Stimulated activated naive B cell treated with anti-CD40 and anti-IgM and Interleukin-4, amounts not matched to agents 10 μg/mL and 1 μg/mL and 100 μg/mL, for 72 hours (primary cell): ENCODE results near the gene CATSPERB.

Source experiments
- ATAC-seq, 2 donors: fragments of 150-1000 bp; cut with Tn5 transposase; replicated peaks; 2 replicates each; pipeline ENCODE4 v1.10.0; 2021; ENCODE audit warnings: moderate library complexity in 1 of 2
- DNase-seq: peaks from one replicate; pipeline ENCODE4 v3.0.0; 2021
- H3K27ac Mint-ChIP-seq: one replicate; pipeline ENCODE4 v1.8.0; 2022; ENCODE audit warnings: mild to moderate bottlenecking, mixed read lengths
- H3K27me3 Mint-ChIP-seq, 2 donors: one replicate each; pipeline ENCODE4 v1.8.0; 2022; ENCODE audit warnings: mixed read lengths in 2 of 2
- H3K36me3 Mint-ChIP-seq, 2 donors: one replicate each; pipeline ENCODE4 v1.8.0; 2022; ENCODE audit warnings: mixed read lengths in 2 of 2, mild to moderate bottlenecking in 1 of 2
- H3K4me1 Mint-ChIP-seq, 2 donors: one replicate each; pipeline ENCODE4 v1.8.0; 2022; ENCODE audit warnings: mixed read lengths in 2 of 2, mild to moderate bottlenecking in 1 of 2
- H3K4me3 Mint-ChIP-seq, 2 donors: one replicate each; pipeline ENCODE4 v1.8.0; 2022; ENCODE audit warnings: mild to moderate bottlenecking in 2 of 2, mixed read lengths in 2 of 2, moderate library complexity in 1 of 2
- H3K9me3 Mint-ChIP-seq, 2 donors: one replicate each; pipeline ENCODE4 v1.8.0; 2022; ENCODE audit warnings: mixed read lengths in 2 of 2, mild to moderate bottlenecking in 1 of 2

CATSPERB gene, protein sequence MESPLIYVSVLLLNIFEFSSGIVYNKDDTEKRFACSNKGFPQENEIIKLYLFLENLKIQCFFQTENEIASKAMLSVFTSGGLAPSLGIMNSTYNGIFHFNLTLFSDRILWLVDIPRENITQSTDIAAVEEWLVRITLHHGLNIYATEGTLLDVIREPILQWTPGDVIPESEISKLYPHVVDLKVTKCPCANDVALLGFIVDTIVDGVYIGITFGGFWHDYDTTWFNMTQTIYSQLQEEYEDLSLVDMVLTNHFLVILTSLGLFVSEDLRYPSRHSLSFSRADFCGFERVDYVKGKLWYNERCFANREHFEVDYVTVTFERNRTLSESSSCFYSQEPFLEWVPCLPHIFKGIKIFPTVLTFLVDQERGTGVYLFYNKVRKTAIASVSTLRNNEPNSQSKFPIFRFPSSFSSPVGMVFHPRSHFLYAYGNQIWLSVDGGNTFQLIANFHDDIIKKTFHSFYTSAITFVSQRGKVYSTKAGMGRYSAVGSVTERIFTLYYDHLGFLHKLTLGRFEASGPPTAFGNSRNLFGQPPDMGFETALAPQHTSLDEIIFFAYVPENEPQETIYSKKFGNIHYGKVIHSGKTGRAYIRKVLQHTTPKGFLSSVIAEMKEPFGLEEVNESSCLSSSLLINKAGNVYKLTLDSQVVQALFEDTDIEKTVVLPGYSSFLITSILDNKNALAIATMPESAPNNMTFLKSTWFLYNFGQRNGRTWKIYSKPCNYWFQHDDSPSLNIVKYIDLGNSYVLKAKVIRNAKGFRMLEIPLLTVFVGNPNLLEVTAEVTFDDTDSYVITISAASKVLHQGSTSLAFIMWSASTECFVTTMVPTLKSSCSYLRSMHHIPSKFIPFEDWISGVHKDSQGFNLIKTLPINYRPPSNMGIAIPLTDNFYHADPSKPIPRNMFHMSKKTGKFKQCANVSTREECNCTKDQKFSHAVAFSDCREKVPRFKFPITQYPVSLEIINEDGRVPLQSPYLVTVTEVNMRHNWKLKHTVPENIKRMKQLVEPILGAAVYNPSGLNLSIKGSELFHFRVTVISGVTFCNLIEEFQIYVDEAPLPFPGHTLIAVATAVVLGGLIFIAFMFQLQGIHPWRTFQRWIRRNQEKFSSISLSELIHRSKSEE

DNA sequence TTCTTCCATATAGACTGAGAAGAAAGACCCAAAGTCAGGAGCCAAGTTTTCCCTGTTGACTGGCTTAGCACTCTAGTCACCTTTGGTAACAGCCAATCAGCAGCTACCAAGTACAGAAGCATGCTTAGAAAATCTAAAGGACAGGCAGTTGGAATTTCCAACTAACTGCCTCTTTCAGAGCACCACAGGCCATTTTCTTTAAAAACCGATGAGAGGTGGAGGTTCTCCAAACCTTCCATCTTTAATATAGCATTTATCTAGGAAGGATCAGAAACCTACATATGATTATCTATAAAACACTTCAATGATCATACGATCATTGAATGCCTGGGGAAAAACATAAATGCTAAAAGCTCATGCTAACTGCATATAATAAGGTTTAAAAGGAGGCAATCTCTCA lies at the start of gene CATSPERB:
TSS of gene CATSPERB (minus strand) at position 101 of the 400 bp plus-strand sequence. CDS start 2,607 bp downstream, outside the sequence.
- ATAC-seq (no peak), DNase-seq (no peak)
- Mint-ChIP-seq H3K36me3 (peaks cover 2% of the 10 kb centered on the region in 2 donors), H3K9me3 (peaks cover 0 to 3% of the 10 kb centered on the region in 2 donors), H3K4me1 (no peaks in the 10 kb centered on the region), H3K27me3 (peaks cover 18 to 22% of the 10 kb centered on the region in 2 donors), H3K27ac (no peak within 1 kb of the TSS), H3K4me3 (no peak within 1 kb of the TSS)

DNA sequence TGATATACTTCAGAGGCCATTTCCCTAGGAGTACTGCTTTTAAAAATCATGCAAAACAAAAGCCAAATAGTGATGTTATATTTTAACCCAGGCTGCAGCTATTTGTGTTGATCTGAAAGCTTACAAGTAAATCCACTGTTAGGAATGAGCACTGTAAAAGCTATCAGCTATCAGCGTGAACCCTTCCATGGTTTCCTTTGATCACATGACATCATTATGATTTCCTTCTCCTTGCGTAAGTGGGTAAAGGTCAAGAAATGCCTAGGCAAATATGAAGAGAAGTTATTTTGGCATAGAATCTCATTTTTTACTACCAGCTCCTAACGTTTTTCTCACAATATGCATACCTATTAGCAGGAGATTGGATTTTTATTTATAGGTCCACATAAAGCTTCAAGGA lies 48.6 kb upstream of the CATSPERB start:
- no peaks in the 10 kb centered on the region for H3K4me1 Mint-ChIP-seq
- no peak for DNase-seq
- no peaks in the 10 kb centered on the region for H3K36me3 Mint-ChIP-seq
- ATAC-seq: no peak
- H3K27ac Mint-ChIP-seq: no peak overlapping the region
- no peaks in the 10 kb centered on the region for H3K27me3 Mint-ChIP-seq
- no peak overlapping the region for H3K4me3 Mint-ChIP-seq
- no peaks in the 10 kb centered on the region for H3K9me3 Mint-ChIP-seq

DNA sequence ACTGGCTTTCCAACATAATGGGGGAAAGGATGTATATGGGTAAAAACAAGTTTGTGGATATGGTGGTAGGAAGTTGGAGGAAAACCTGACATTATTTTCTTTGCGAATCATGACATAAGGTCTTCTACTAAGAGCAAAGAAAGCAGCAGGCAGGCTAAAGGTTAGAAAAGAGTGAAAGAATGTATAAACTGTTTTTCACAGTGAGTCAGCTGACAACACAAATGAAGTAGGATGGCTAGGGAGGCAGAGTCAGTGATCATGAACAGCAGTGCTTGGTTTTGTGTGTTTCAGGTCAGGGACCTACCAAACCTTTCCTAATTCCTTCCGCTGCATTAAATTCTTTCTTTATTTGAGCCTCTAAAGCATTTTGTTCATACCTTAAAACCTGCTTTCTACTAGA lies 46.3 kb upstream of the CATSPERB start:
- ATAC-seq (no peak), DNase-seq (no peak)
- no peaks in the 10 kb centered on the region for H3K9me3 Mint-ChIP-seq
- no peak overlapping the region for H3K27ac Mint-ChIP-seq
- H3K4me1 Mint-ChIP-seq: peaks cover 13 to 17% of the 10 kb centered on the region in 2 donors
- no peaks in the 10 kb centered on the region for H3K36me3 Mint-ChIP-seq
- no peaks in the 10 kb centered on the region for H3K27me3 Mint-ChIP-seq
- H3K4me3 Mint-ChIP-seq: no peak overlapping the region

DNA sequence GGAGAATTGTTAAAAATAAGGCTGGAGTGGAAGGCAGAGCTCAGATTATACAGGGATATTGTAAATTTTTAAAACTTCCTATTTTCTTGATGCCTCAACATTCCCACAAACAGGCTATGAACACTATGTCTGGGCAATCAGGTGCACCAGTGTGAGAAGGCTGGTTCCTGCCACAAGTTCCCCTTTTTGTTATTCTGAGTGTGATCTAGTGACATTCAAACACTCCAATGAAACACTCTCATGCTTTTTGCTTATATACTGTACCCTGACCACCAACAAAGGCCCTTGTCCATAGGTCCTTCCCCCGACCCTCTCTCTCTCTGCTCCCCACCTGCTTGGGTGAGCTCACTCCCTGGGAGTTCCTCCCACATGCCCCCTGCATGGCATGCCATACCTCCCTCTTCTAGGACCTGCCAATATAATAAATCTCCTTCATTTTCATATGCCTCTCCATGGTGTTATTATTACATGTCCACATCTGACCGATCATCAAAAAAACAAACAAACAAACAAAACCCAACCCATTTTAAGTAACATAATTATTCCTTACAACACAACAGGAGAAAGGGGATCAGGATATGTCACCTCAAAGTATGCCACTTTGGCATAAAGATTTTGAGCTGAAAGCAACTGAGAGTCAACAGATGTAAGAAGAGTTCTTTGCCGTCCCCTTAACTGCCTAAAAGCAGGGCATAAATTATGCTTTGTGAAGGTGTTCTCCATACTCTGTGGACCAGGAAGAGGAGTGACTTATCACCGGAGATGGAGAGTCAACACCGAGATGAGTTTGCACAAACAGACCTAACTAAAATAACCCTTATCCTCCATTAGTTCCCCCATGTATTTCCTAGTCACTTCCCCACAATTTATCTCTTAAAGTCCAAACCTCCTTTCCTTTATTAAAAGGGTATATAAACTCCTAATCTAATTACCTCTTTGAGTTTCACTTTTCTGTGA lies 42.5 kb upstream of the CATSPERB start:
- Mint-ChIP-seq H3K4me3 (peak overlapping the region in 1 of 2 donors; percentile 9), H3K36me3 (no peaks in the 10 kb centered on the region), H3K27ac (peak overlapping the region; percentile 4), H3K27me3 (no peaks in the 10 kb centered on the region), H3K9me3 (no peaks in the 10 kb centered on the region), H3K4me1 (peaks cover 13 to 17% of the 10 kb centered on the region in 2 donors)
- DNase-seq (peak; percentile 6), ATAC-seq (peak; percentile 97 to 99)

DNA sequence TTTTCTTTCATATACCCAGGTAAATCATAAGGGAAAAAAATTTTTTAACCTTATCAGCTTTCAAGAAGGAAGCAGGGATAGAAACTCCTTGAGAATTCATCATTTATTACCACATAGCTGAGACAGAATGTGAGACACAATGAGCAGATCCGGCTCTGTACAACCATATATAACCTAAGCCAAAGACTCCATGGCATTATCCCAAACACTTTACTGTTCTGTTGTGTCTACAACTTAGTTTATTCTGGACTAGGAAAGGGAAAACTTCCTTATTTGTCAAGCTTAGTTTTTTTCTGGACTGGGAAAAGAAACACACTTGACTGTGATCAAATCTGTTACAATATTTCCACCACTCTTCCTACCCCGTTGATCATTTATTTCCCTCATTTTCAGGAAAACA lies 38.3 kb upstream of the CATSPERB start:
- no peak for ATAC-seq
- no peak overlapping the region for H3K4me3 Mint-ChIP-seq
- DNase-seq: no peak
- peaks cover 13 to 16% of the 10 kb centered on the region in 2 donors for H3K4me1 Mint-ChIP-seq
- H3K36me3 Mint-ChIP-seq: no peaks in the 10 kb centered on the region
- H3K9me3 Mint-ChIP-seq: no peaks in the 10 kb centered on the region
- no peaks in the 10 kb centered on the region for H3K27me3 Mint-ChIP-seq
- no peak overlapping the region for H3K27ac Mint-ChIP-seq

DNA sequence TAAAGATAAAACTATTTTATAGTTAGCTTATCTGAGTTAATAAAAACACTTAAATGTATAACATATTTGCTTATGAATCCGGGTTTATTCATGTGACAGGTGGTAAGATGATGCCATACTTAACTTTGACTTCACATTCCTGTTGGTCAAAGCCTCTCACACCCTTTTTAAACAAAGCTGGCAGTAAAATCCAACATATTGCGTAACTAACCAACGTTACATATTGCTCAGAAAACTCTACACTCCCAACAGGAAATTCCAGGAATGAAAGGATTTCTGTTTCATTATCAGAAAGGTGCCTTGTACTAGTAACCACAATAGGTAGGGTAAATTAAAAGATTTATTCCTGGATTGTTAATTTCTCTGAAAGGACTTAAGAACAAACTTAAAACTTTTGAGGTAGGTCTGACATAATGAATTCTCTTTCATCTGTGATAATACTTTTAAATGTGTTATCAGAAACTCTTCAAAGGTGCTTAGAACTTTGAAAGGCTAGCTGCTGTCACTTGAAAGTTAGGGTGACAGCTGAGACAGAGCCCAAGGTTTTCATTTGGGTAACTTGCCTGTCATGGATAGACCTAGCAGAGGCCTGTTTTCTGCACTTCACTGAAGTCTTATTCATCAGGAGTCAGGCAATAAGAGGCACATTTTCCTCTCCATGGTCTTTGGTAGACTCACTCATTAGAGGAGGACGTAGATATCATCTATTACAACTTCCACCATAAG lies 23.8 kb upstream of the CATSPERB start:
- peaks cover 23 to 29% of the 10 kb centered on the region in 2 donors for H3K27me3 Mint-ChIP-seq
- no peak overlapping the region for H3K27ac Mint-ChIP-seq
- no peak for ATAC-seq
- H3K9me3 Mint-ChIP-seq: peaks cover 0 to 6% of the 10 kb centered on the region in 2 donors
- no peak overlapping the region for H3K4me3 Mint-ChIP-seq
- no peak for DNase-seq
- H3K4me1 Mint-ChIP-seq: no peaks in the 10 kb centered on the region
- H3K36me3 Mint-ChIP-seq: peaks cover 3 to 9% of the 10 kb centered on the region in 2 donors

DNA sequence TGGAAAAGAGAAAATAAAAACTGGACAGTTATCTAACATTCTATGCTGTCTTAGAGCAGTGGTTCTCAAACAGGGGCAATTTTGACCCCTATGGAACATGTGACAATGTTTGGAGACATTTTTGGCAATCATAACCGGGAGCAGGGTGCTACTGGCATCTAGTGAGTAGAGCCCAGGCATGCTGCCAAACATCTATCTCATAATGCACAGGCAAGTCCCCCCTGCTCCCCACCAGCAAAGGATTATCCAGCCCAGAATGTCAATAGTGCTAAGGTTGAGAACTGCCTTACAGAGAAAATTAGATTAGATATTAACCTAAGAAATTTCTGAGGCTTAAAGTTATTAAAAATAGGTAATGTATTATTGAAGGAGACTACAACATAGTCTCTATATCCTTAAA lies 22.9 kb upstream of the CATSPERB start:
- ATAC-seq (no peak), DNase-seq (no peak)
- H3K36me3 Mint-ChIP-seq: peaks cover 0 to 6% of the 10 kb centered on the region in 2 donors
- no peaks in the 10 kb centered on the region for H3K4me1 Mint-ChIP-seq
- H3K4me3 Mint-ChIP-seq: no peak overlapping the region
- peaks cover 0 to 2% of the 10 kb centered on the region in 2 donors for H3K9me3 Mint-ChIP-seq
- no peak overlapping the region for H3K27ac Mint-ChIP-seq
- peaks cover 28 to 36% of the 10 kb centered on the region in 2 donors for H3K27me3 Mint-ChIP-seq

DNA sequence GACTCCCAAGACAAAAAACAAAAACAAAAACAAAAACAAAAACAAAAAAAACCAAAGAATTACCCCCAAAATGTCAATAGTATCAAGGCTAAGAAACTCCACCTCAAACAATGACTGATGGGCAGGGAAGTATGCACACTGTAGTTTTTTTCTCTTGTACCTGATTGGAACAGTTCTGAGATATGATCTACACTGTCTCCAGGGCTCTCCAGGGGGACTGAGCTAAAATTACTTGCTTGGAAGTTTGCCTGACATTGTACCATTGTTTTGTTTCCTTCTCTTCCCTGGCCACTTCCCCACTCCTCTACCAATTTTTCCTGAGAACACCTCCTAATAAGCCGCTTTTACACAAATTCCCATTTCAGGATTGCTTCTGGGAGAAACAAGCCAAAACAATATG lies 22.3 kb upstream of the CATSPERB start:
- peaks cover 33 to 42% of the 10 kb centered on the region in 2 donors for H3K27me3 Mint-ChIP-seq
- H3K9me3 Mint-ChIP-seq: no peaks in the 10 kb centered on the region
- DNase-seq (no peak), ATAC-seq (no peak)
- H3K4me1 Mint-ChIP-seq: no peaks in the 10 kb centered on the region
- H3K27ac Mint-ChIP-seq: no peak overlapping the region
- no peak overlapping the region for H3K4me3 Mint-ChIP-seq
- H3K36me3 Mint-ChIP-seq: peaks cover 0 to 1% of the 10 kb centered on the region in 2 donors

DNA sequence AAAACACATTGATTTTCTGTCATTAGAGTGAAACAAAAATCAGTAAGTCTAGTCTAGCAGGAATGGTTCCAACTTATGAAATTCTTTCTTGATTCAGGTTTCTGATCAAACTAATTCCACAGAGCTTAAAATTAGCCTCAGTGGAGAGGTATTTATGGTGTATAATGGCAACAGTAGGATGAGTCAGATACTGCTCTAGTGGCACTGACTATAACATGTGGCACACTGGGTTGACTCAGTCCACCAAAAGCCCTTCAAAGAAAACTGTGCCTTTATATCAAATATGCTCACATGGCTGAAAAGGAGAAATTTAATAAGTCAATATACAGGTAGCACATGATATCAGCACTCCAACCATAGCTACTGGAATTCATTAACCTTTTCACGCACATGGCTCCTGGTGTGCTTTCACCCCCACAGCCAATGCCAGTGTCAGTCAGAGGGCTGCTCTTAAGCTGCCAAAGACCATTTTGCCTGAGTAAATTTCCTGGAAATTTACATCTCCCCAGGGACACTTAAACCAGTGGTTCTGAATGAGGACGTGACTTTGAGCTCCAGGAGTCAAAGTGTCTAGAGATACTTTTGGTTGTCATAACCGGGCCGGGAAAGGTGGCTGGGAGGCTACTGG lies 21.7 kb upstream of the CATSPERB start:
- no peaks in the 10 kb centered on the region for H3K4me1 Mint-ChIP-seq
- no peaks in the 10 kb centered on the region for H3K36me3 Mint-ChIP-seq
- H3K27ac Mint-ChIP-seq: no peak overlapping the region
- H3K4me3 Mint-ChIP-seq: no peak overlapping the region
- no peaks in the 10 kb centered on the region for H3K9me3 Mint-ChIP-seq
- no peak for ATAC-seq
- peaks cover 39 to 48% of the 10 kb centered on the region in 2 donors for H3K27me3 Mint-ChIP-seq
- DNase-seq: no peak

DNA sequence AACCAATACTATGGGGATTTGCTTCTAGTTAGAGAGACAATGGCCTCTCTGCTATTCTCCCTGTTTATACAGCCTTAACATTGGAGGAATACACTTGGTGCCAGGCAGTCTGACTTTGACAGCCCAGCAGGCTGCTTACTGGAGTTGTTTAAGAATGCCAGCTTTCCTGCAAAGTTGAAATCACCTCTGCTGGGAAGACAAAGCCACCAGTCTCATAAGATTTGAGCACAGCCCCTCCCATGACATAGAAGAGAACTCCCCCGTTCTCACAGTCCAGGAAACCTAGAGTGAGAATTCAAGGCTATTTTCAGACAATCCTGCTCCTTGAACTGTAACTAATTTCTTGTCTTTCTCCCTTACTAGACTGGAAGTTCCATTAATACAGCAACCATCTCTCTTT lies 21.1 kb upstream of the CATSPERB start:
- H3K9me3 Mint-ChIP-seq: no peaks in the 10 kb centered on the region
- peaks cover 39 to 48% of the 10 kb centered on the region in 2 donors for H3K27me3 Mint-ChIP-seq
- H3K36me3 Mint-ChIP-seq: no peaks in the 10 kb centered on the region
- H3K27ac Mint-ChIP-seq: no peak overlapping the region
- DNase-seq (no peak), ATAC-seq (no peak)
- no peaks in the 10 kb centered on the region for H3K4me1 Mint-ChIP-seq
- no peak overlapping the region for H3K4me3 Mint-ChIP-seq

DNA sequence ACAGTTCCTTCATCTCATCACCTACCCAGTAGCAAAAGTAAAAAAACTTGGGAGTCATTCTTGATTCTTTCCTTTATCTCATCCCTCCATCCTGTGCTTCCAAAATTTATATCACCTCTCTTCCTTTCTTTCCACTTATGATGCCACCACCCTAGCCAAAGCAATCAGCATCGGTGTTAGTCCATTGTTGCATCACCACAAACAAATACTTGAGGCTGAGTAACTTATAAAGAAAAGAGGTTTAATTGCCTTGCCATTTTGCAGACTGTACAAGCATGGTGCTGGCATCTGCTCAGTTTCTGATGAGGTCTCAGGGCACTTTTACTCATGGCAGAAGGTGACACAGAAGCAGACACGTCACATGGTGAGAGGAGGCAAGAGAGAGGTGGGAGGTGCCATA lies 19.8 kb upstream of the CATSPERB start:
- no peaks in the 10 kb centered on the region for H3K9me3 Mint-ChIP-seq
- DNase-seq: no peak
- no peak for ATAC-seq
- no peaks in the 10 kb centered on the region for H3K36me3 Mint-ChIP-seq
- H3K4me1 Mint-ChIP-seq: no peaks in the 10 kb centered on the region
- H3K4me3 Mint-ChIP-seq: no peak overlapping the region
- H3K27me3 Mint-ChIP-seq: peaks cover 39 to 48% of the 10 kb centered on the region in 2 donors
- H3K27ac Mint-ChIP-seq: no peak overlapping the region

DNA sequence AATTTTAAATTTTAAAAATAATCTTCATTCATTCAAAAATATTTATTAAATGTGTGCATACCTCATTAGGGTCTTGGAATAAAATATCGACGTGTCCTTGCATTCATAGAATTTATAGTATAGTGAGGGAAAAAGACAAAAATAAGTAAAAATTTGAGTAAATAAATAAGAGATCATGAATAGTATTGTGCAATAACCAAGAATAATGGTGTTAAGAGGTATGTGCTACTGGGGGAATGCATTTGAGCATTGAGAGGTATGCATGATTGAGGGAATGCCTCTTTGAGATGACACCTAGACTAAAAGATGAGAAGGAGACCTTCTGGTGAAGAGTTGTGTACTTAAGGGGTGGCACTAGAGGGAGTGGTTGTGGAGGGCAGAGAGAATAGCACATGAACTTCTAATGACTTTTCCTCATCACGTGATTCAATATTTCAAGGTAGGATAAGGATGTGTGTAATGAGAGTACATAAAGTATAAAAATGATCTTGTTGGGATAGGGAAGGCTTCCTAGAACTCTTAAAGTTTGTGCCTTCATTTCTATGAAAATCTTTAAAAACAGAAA lies 18.8 kb upstream of the CATSPERB start:
- Mint-ChIP-seq H3K9me3 (no peaks in the 10 kb centered on the region), H3K36me3 (no peaks in the 10 kb centered on the region), H3K27ac (no peak overlapping the region), H3K27me3 (peaks cover 39 to 48% of the 10 kb centered on the region in 2 donors), H3K4me1 (no peaks in the 10 kb centered on the region), H3K4me3 (no peak overlapping the region)
- DNase-seq: no peak
- no peak for ATAC-seq
